ENCODE data around the gene PCDHGA10. TPM values are rescaled to one million over a fixed set of nuclear protein-coding genes. Genes with fewer than 3 reads are reported as not detected.

The PCDHGA10 gene
- polyA plus RNA-seq (2011; rRNA removed) (9.2 and 11.7 TPM in 2 replicates), polyA minus RNA-seq (2011; rRNA and poly(A)+ RNA removed) (24.5 and 24.9 TPM in 2 replicates)

DNA sequence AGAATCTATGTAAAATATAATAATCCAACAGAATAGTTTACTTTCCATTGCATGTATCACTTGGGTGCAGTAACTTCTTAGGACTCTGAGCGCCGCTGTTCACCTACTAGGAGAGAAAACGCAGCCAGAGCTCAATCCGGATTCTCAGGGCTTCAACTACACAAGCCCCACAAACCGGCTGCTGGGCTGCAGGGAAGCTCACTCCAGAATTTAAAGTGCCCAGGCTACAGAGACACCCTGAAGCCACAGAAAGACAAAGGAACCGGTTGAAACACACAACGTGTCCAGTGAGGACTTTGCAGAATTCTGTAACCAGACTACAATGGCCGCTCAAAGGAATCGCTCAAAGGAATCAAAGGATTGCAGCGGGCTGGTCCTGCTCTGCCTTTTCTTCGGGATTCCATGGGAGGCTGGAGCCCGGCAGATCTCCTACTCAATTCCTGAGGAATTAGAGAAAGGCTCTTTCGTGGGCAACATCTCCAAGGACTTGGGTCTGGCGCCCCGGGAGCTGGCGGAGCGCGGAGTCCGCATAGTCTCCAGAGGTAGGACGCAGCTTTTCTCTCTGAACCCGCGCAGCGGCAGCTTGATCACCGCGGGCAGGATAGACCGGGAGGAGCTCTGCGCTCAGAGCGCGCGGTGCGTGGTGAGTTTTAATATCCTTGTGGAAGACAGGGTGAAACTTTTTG, at the start of gene PCDHGA10:
TSS of gene PCDHGA10 (plus strand) at position 134 of the 686 bp plus-strand sequence. CDS start at position 323, 189 bp downstream.
- peak within 1 kb of the TSS; percentile 52 for H3K27ac ChIP-seq (ENCODE audit: low read depth, low read length)
- TF ChIP-seq, protein P1, sequence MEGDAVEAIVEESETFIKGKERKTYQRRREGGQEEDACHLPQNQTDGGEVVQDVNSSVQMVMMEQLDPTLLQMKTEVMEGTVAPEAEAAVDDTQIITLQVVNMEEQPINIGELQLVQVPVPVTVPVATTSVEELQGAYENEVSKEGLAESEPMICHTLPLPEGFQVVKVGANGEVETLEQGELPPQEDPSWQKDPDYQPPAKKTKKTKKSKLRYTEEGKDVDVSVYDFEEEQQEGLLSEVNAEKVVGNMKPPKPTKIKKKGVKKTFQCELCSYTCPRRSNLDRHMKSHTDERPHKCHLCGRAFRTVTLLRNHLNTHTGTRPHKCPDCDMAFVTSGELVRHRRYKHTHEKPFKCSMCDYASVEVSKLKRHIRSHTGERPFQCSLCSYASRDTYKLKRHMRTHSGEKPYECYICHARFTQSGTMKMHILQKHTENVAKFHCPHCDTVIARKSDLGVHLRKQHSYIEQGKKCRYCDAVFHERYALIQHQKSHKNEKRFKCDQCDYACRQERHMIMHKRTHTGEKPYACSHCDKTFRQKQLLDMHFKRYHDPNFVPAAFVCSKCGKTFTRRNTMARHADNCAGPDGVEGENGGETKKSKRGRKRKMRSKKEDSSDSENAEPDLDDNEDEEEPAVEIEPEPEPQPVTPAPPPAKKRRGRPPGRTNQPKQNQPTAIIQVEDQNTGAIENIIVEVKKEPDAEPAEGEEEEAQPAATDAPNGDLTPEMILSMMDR (IDR thresholded peaks at IDR 0.05; ENCODE audit: low read depth, low read length): peak; percentile 77
- DNase-seq (ENCODE audit: low read depth, low spot score): no peak
- H3K9me3 ChIP-seq (ENCODE audit: control insufficient read depth, insufficient read depth, low read length): peaks cover 62% of the 10 kb centered on the region
- peak within 1 kb of the TSS; percentile 58 for H3K4me3 ChIP-seq (ENCODE audit: low read depth, low read length)
- no peaks in the 10 kb centered on the region for H3K27me3 ChIP-seq (ENCODE audit: control insufficient read depth, insufficient read depth, low read length)
- CTCF ChIA-PET: interaction anchor here (0.7 to 5.0 kb wide), 33 partner anchors 8 to 178 kb away, joined by 3 to 178 read pairs (median 4); partner anchors contain the start of genes PCDHGA1, PCDHGA11, PCDHGA12 and PCDHGA4
- POLR2A ChIA-PET: interaction anchor here (0.9 to 1.8 kb wide), 3 partner anchors 112 to 151 kb away, joined by 3 to 5 read pairs (median 4); no protein-coding TSS in a partner anchor

DNA sequence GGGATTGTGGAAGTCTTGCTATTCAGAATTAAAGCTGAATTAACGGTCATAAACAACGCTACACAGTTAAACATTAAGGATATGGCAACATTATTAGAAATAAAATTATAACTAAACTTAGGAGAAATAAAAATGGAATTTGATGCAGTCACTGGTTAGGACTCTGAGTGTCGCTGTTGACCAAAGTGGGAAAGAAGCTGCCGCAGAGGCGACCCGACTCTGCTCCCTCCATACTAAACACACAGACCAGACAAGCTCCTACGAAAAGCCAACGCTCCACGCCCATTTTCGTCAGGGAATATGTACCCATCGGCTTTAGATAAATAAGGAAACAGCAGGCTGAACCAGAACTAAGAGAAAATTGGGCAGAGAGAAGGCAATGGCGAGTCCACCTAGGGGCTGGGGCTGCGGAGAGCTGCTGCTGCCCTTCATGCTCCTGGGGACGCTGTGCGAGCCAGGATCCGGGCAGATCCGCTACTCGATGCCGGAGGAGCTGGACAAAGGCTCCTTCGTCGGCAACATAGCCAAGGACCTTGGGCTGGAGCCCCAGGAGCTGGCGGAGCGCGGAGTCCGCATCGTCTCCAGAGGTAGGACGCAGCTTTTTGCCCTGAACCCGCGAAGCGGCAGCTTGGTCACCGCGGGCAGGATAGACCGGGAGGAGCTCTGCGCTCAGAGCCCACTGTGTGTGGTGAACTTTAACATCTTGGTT, 48.7 kb upstream of the PCDHGA10 start, which contains the start of gene PCDHGA5:
TSS of gene PCDHGA5 (plus strand) at position 211 of the 709 bp plus-strand sequence. CDS start at position 380, 169 bp downstream.
- Histone ChIP-seq H3K27me3 (ENCODE audit: control insufficient read depth, insufficient read depth, low read length) (peaks cover 32% of the 10 kb centered on the region), H3K4me3 (ENCODE audit: low read depth, low read length) (peak within 1 kb of the TSS; percentile 10; the same call in 1 of the 2 replicates), H3K9me3 (ENCODE audit: control insufficient read depth, insufficient read depth, low read length) (peaks cover 59% of the 10 kb centered on the region), H3K27ac (ENCODE audit: low read depth, low read length) (no peak within 1 kb of the TSS)
- ChIA-PET POLR2A (no interaction called here), CTCF (interaction anchor here (0.7 to 2.0 kb wide), 6 partner anchors 34 to 204 kb away, joined by 3 to 11 read pairs (median 4); partner anchors contain the start of gene PCDHGA1)
- TF ChIP-seq, protein P1 (IDR thresholded peaks at IDR 0.05; ENCODE audit: low read depth, low read length): peak; percentile 10; the same call in 1 of the 2 replicates
- DNase-seq (ENCODE audit: low read depth, low spot score): no peak

DNA sequence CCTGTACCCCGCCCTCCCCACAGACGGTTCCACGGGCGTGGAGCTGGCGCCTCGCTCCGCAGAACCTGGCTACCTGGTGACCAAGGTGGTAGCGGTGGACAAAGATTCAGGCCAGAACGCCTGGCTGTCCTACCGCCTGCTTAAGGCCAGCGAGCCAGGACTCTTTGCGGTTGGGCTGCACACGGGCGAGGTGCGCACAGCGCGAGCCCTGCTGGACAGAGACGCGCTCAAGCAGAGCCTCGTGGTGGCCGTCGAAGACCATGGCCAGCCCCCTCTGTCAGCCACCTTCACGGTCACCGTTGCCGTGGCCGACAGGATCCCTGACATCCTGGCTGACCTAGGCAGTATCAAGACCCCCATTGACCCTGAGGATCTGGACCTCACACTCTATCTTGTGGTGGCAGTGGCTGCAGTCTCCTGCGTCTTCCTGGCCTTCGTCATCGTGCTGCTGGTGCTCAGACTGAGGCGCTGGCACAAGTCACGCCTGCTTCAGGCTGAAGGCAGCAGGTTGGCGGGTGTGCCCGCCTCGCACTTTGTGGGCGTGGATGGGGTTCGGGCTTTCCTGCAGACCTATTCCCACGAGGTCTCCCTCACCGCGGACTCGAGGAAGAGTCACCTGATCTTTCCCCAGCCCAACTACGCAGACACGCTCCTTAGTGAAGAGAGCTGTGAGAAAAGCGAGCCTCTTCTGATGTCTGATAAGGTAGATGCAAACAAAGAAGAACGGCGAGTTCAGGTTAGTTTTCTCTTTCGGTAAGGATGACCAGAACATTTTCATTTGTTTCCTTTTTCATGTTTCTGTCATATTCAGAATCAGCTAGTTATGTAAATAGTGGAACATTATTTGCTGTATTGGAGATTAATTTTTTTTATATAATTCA, 46.5 kb upstream of the PCDHGA10 start:
- Histone ChIP-seq H3K27ac (ENCODE audit: low read depth, low read length) (no peak overlapping the region), H3K9me3 (ENCODE audit: control insufficient read depth, insufficient read depth, low read length) (peaks cover 57% of the 10 kb centered on the region), H3K27me3 (ENCODE audit: control insufficient read depth, insufficient read depth, low read length) (peaks cover 29% of the 10 kb centered on the region), H3K4me3 (ENCODE audit: low read depth, low read length) (no peak overlapping the region)
- TF ChIP-seq, protein P1 (IDR thresholded peaks at IDR 0.05; ENCODE audit: low read depth, low read length): no peak
- ChIA-PET CTCF (interaction anchor here (1.0 kb wide), 1 partner anchor 201 kb away, joined by 3 read pairs; no protein-coding TSS in a partner anchor), POLR2A (no interaction called here)
- DNase-seq (ENCODE audit: low read depth, low spot score): no peak

DNA sequence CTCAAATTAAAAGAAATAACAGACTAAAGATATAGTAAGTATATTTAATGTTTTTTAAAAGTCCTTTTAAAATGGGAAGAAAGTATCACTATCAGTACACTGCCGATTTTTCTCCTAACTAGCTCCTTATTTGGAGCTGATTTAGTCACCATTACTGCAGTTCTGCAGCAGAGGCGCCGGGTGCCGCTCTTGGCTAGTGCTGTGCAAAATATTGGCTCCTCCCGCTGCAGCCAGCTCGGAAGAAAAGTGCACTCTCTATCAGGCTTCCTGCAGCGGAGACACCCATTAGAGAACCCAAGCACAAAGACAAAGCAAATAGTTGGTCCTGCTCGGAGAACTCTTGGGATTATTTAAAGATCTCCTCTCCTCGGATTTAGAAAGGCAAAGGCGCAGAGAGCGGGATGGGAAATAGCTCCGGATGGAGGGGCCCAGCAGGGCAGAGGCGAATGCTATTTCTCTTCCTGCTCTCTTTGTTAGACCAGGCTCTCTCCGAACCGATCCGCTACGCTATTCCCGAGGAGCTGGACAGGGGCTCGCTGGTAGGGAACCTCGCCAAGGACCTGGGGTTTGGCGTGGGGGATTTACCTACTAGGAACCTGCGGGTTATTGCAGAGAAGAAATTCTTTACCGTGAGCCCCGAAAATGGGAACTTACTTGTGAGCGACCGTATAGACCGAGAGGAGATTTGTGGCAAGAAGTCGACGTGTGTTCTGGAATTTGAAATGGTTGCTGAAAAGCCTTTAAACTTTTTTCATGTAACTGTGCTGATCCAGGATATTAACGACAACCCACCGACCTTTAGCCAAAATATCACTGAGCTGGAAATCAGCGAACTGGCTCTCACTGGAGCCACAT, 42.6 kb upstream of the PCDHGA10 start, which contains the start of gene PCDHGB3:
TSS of gene PCDHGB3 (plus strand) at position 249 of the 855 bp plus-strand sequence. CDS start at position 402, 153 bp downstream.
- Histone ChIP-seq H3K9me3 (ENCODE audit: control insufficient read depth, insufficient read depth, low read length) (peaks cover 65% of the 10 kb centered on the region), H3K4me3 (ENCODE audit: low read depth, low read length) (peak within 1 kb of the TSS; percentile 47), H3K27ac (ENCODE audit: low read depth, low read length) (no peak within 1 kb of the TSS), H3K27me3 (ENCODE audit: control insufficient read depth, insufficient read depth, low read length) (peaks cover 16% of the 10 kb centered on the region)
- TF ChIP-seq, protein P1 (IDR thresholded peaks at IDR 0.05; ENCODE audit: low read depth, low read length): peak; percentile 48
- POLR2A ChIA-PET: interaction anchor here (0.7 to 1.2 kb wide), 3 partner anchors 10 to 194 kb away, joined by 3 to 4 read pairs (median 3); no protein-coding TSS in a partner anchor
- DNase-seq (ENCODE audit: low read depth, low spot score): no peak
- CTCF ChIA-PET: interaction anchor here (0.5 to 3.8 kb wide), 32 partner anchors 9 to 228 kb away, joined by 3 to 105 read pairs (median 4); partner anchors contain the start of genes PCDHB14, PCDHGA1, PCDHGA10 and PCDHGA11
